ENCODE data around the gene NR2C2.
"Not testable (repeated sequence)": the region's sequence is repeated elsewhere in the genome, so short reads cannot be mapped to it uniquely, and the experiment has no call there.

Gene NR2C2

DNA sequence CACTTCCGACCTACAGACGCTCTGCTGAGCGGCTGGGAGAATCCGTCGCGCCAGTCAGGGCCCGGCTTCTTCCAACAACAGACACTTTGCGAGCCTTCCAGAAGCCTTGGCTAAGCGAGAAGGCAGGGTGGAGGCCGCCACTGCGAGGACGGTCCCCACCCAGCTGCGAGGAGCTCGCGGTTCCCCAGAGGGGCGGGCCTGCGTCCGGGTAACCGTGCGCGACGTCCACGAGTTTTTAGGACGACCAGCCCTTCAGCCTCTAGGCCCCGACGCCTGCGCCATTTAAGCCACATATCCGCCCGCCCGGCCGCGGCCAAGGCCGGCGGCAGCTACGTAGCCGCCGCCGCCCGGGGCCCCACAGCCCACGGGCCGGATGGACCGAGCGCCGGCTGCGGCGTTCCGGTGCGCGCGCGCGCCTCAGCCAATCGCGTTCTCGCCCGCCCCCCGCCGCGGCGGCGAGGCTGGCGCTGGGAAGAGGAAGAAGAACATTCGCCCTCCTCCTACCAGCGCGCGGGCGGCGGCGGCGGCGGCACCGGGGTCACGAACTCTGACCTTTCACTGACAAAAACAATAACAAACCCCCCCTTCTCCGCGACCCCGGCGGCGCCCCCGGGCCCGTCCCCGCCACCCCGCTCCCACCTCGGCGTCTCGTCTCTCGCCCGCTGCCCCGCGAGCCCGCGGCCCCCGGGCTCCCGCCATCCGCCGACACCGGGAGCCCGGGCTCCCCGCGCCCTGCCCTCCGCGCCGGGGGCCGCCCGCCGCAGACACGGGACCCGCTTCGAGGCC, at the start of gene NR2C2:
TSS of gene NR2C2 (plus strand) at position 484 of the 786 bp plus-strand sequence. CDS start 56,332 bp downstream, outside the sequence.
- DNase-seq, result peak; percentile 48 to 78

DNA sequence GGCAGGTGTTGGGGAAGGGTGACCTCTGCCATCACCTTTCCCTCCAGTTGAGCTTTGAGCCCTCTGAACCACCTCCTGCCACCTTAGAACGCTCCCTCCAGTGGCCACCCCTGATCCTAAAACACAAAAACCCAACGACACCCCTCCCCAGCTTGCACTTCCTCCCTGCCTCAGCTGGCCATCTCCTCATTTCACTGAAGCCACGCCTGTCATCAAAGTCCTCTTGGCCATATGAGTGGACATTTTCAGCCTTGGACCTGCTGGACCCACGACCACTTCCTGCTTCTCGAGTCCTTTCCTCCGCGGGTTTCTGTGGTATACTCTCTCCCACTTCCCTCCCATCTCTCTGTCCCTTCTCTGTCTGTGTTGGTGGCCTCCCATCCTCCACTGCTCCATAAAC, 48.5 kb upstream of the NR2C2 start:
- DNase-seq, result no peak

DNA sequence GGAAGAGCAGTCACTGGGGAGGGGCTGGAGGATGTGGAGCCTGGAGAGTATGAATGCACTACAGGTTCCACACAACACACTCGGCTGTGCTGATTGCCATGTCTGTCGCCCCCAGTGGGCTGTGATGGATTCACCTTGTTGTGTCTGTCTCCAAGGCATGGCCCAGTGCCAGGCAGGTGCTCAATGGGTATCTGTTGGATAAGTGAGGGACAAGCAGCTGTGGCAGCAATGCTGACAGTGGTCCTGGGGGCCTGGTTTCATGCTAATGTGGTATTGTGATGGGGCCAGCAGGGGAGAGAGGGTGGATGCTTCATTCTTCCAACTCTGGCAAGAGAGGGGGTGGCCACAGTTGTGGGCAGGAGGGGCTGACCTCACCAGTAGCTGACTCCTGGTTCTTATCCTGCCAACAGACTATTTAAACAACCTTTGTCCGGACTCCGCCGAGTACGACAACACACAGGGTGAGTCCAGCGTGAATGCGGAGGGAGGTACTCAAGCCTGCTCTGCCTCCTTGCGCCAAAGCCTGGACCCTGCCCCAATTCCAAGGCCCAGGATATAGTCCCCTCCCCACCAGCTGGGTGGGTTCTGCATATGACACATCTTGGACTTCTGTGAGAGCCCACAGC, 47.3 kb upstream of the NR2C2 start:
- no peak for DNase-seq

DNA sequence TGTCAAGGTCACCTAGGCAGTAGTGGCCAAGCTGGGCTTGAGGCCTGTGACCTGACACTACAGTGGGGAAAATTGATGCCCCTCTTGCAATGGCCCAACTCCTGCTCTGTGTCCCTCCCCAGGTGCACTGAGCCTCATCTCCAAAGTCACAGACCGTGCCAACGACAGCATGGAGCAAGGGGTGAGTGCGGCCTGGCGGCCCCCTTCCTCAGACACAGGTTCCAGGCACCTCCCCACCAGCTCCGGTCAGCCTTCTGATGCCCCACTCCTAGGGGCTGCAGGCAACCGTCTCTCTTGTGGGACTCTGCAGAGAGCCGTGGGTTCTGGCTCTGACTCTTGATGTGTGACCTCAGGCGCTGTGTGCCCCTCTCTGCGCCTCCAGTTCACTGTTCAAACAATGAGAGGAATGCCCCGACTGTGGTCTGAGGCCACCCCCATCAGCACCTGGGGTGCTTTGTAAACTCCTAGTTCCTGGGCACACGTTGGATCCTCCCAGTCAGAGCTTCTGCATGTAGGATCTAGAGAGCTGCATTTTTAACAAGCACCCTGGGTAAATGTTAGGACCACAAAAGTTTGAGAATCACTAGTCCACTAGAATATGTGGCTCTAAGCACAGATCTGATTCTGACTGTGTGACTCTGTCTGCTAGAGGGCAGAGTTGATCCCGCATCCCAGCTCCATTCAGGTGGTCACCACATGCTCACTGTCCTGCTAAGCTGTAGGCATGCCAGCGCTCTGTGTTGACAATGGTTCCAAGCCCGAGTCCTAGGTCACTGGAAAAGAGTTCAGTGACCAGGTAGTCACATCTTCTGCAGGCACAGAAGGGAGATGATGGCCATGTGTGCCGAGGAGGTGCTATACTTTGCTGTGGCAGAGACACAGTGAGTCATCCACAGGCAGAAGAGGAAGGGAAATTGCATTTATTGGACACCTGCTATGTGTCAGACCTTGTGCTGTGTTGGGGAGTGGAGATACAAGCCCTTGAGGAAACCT, 46.2 kb upstream of the NR2C2 start:
- DNase-seq, result no peak

DNA sequence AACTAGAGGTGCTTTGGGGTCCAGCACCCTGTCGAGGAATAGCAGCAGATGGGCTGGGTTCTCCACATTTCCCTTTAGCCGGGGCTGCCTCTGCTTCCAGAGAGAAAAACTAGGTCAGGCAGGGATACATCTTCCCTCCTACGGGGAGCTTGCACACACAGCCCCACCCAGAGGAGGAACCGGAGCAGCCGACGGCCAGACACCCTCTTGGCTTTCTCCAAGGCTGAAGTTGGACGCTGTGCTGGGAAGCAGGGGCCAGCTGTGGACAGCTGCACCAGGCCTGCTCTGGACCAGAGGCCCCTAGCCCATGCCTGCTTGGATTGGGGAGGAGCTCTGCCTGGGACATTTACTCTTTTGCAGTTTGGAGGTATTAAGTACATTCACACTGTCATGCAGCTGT, 44.7 kb upstream of the NR2C2 start:
- DNase-seq, result no peak

DNA sequence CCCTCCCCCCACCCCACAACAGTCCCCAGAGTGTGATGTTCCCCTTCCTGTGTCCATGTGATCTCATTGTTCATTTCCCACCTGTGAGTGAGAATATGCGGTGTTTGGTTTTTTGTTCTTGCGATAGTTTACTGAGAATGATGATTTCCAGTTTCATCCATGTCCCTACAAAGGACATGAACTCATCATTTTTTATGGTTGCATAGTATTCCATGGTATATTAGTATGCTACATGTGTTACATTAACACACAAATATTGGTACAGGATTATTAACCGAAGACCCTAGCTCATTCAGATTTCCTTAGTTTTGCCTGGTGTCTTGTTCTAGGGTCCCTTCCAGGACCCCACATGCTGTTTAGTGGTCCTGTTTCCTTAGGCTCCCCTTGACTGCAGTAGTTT, 43.9 kb upstream of the NR2C2 start:
- not testable (repeated sequence) for DNase-seq

DNA sequence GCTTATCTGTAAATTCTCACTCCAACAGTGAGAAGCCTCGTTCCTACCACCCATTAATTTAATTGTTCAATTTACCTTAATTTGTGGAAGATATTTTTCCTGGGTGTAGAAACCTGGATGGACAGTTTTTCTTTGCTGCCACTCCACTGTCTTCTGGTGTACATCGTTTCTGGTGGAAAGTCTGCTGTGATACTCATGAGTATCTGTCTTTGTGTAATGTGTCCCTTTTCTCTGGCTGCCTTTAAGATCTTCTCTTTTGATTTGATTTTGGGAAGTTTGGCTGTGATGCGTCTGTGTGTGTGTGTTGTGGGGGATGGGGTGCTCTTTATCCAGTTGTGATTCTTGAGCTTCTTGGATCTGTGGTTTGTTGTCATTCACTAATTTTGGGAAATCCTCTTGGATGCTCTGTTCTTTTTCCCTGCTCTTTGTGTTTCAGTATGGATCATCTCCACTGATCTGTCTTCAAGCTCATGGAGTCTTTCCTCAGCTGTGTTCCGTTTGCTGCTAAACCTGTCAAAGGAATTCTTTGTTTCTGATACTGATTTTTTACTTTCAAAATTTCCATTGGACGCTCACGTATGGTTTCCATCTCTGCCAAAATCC, 42.2 kb upstream of the NR2C2 start:
- no peak for DNase-seq

DNA sequence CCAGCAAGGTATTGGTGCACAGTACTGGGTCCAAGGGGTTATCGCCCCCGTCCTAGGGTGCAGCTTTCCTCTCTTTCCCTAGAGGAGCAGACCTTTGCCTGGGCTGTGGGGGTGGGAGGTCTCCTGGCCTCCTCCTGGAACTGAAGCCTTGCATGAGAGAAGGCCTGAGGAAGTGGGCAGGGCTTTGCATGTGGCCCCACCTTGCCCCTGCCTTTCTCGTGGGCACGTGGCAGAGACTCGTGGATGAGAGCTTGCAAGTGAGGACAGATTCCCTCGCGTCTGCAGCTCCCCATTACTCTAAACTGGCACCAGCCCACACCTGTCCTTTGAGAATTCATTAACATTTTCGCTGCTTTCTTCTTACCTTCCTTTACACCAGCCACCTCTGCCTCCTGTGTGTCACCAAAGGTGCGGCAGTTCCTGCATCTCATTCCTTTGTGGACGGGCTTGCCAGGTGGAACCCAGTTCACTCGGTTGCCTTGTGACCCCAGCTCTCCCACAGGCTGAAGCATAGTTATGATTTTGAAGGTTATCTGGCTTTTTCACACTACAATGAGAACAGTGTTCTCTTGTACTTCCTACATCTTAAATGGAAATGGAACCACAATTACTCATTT, 40.9 kb upstream of the NR2C2 start:
- no peak for DNase-seq

DNA sequence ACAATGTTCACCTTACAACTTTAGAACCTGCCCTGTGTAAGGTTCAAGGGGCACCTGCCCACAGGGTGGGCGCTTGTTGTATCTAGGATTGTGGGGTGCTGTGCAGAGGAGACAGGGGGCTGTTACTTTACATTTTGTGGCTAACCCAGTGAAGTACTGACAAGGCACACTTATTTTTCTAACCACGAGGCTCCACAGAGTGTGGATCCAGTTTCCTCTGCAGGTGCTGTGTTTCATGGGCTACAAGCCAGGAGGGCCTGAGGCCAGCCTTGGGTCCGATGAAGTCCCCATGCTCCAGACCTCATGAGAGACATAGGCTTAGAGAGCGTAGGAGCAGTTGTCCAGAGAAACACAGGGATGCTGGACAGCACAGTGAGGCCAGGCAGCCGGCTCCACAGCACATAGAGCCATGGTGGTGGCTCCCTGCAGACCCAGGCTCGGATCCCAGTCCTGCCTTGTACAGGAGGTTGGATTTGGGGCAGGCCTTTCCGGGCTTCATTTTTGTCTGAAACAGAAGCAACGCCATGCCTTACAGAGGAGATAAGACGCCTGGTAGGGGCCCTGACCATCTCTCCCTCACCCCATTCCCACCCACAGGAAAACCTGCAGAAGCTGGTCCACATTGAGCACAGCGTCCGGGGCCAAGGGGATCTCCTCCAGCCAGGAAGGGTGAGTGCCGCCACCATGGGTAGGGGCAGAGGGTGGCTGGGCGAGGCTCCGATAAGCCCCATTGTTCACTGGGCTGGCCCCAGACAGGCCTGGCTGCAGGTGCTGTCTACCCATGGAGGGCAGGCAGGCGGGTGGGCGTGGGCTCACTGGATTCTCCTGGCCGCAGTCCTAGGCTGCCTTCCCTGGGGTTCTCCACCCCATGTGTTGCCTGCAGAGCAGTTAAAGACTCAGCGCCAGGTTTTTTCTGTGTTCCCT, 40.1 kb upstream of the NR2C2 start:
- DNase-seq, result no peak

DNA sequence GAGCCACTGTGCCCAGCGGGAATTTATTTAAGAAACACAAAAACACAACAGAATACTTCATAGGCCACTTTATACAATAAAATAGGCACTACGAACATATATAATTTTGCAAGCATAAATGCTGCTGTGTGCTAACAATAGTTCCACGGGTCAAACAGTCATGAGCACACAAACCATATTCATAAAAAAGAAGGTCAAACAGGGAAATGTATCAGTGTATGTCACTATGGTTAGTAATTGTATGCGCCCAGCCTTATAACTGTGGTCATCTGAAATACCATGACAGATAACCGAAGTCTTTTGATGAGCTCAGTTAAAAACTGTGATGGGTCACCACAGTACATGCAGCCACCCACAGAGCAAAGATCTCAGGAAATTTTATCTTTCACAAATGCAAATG, 38.1 kb upstream of the NR2C2 start:
- DNase-seq, result no peak

DNA sequence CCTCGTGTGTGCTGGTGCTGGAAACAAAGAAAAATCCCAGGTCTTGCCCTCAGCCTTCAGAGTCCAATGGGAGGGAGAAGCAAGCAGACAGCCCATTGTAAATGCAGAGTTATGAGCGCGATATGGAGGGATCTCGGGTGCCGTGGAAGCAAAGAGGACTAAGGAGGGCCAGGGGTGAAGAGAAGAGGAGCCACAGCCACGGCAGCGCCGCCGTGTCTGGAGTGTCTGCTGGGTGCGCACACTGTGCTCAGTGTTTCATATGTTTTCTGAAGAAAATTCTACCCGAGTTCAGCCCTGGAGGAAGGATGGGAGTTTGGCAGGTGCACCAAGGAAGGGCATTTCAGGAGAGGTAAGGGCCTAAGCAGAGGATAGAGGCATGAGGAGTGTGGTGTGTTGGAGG, 35.7 kb upstream of the NR2C2 start:
- DNase-seq, result no peak

DNA sequence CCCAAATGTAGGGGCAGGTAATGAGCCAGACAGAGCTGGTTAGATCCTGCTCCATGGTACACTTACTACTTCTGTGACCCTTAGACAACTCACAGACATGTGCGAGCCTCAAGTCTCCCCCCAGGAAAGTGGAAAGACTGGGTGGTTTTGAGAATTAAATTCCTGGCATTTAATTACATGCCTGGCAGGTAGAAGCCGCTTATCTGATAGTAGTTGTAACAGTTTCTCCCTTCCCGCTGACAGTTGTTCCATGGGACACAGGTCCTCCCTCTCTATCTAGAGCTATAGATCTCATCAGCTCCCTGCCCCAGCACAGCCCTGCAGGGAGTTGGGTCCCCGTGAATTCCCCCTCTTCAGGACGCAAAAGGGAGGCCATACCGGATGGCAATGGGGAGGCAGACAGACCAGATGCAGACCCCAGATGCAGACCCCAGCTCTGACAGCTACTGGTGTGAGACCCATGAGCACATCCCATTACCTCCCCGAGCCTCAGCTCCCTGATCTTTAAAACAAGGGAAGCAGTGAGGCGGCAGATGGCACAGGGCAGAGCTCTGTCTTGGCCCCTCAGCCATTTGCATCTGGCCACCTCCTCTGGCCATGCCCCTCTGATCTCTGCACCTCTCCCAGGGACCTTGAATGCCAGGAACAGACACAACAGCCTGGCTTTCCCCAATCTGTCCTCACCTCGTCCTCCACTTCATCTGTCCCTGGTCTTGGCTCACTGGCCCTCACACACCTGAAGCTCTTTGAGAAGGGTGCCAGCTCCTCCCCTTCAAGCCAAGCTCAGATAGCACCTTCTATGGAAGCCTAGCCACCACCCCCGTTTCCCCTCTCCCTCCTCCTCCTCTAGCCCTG, 34.1 kb upstream of the NR2C2 start:
- DNase-seq, result no peak

DNA sequence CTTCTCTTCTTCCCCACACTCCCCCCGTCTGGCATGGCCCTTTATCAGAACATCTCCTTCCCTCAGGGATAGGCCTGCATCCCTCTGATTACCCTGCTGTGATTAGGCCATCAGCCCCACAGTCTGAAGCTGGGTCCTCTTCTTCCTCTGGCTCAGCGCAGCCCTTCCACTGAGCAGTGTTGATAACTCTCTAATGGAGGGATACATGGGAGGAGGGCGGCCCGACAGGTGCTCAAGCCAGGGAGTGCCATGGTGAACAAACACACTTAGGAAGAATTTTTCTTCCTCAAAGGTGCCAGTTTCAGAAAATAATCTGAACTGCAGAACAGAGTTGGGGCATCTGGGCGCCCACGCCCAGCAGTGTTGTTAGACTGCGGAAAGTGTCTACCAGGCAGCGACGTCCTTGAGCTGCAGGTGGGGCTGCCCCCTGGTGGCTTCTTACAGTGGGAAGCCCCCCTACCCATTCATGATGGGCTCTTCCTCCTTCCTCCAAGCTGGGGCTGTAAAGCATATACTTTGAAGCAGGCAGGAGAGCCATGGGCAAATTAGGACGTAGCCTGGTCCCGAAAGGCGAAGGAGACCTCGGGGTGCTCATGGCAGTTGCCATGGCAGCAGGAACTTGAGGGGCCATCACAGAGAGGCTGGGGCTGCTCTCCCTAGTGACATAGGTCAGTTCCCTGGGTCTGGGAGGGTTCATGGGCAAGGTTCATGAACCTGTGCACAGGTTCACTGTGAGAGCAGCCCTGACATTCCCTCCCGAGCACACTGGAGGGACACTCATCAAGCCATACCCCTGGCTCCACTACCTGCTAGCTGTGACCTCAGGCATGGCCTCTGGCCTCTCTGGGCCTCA, 33.2 kb upstream of the NR2C2 start:
- DNase-seq, result no peak

DNA sequence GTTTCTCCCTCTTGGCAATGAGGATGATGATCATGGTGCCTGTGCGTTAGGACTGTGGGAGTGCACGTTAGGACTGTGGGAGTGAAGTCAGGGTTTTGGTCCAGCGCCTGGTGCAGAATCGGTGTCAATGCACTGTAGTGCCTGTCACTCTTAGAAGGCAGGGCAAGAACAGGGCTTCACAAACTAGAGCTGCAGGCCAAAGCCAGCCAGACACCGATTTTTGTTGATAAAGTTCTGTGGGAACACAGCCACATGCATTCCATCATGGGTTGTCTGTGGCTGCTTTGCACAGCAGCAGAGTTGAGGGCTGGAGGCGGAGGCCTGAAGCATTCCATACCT, 32.6 kb upstream of the NR2C2 start:
- no peak for DNase-seq

DNA sequence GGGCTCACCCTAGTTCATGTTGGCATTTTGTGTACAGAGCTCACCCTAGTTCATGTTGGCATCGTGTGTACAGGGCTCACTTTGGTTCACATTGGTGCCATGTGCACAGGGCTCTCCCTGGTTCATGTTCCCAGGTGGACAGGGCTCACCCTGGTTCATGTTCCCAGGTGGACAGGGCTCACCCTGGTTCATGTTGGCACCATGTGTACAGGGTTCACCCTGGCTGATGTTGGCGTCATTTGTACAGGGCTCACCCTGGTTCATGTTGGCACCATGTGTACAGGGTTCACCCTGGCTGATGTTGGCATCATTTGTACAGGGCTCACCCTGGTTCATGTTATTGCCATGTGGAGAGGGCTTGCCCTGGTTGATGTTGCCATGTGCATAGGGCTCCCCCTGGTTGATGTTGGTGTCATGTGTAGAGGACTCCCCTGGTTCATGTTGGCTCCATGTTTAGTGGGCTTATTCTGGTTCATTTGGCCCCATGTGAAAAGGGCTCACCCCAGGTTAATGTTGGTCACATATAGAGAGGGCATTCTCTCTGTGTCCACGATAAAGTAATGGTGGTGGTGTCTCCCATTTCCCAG, 31.7 kb upstream of the NR2C2 start:
- no peak for DNase-seq

DNA sequence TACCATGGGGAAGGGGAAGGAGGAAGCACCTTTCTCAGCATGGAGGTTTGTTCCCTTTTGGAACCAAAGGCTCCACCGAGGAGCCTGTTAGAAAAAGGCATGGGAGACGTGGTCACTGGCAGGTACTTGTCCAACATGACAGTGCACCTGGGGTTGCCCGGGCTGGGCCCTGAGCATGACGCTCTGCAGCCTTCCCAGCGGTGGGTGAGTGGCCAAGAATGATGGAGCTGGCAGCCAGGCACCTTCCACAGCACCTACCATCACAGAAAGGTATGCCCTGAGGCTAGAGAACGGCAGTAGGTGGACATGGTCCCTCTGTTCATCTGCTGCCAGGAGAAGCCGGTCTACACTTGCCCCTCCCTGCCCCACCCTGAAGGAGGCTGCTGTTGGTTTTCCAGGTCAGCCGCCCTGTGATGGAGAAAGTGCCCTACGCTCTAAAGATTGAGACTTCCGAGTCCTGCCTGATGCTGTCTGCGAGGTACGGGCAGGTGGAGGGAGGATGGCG, 29.0 kb upstream of the NR2C2 start:
- DNase-seq, result no peak

DNA sequence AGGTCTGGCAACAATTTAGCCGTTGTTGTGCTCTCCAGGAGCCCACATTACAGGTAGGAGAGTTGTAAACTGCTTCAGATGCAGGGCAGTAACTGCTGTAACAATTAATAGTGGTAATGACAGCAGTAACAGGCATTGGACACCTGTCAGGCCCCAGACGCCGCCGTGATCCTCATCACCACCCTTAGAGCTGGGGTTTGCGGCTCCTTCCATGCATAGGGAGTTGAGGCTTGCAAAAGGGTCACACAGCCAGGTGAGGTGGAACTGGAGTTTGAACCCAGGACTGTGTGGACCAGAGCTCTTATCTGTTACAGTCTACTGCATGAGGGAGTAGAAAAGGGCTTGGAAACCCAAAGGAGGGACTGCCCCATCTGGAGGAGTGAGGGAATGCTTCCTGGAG, 26.8 kb upstream of the NR2C2 start:
- no peak for DNase-seq

DNA sequence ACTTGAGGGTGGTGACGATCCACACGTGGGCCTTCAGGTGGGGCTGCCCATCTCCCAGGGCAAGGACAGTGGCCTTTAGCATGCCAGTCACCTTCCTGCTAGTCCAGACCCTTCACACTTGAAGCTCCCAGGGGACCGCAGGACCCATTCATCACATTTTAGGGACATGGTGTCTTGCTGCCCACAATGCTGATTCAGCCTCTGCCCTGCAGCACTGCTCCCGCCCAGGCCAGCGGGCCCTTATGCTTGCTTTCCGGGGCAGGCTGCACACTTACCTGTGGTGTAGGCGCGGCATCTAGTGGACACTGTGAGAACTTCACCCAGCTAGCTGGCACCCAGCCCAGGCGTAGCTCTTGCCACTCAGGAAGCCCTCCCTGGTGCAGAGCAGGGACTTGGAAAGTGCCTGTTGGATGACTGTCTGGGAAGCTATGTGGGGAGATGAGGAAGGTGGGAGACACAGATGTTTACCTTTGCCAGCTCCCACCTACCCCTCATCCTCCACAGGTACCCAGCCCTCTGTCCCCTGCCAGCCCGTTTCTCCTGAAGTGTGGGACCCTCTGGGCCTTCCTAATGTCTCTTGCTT, 26.3 kb upstream of the NR2C2 start:
- peak; percentile 61 to 78 for DNase-seq

Data from SW 1271 (cell line).